Mucosa of stomach (tissue), 1 donor: Measurements from ENCODE around the gene ITGA6.

Source experiments
- H3K27me3 ChIP-seq: one replicate; pipeline ENCODE4 v1.7.0; 2013; ENCODE audit warnings: mild to moderate bottlenecking, low read length; ENCODE audit not compliant: control insufficient read depth, insufficient read depth
- H3K36me3 ChIP-seq: one replicate; pipeline ENCODE4 v1.7.0; 2013; ENCODE audit warnings: low read length; ENCODE audit not compliant: control insufficient read depth, insufficient read depth
- H3K4me1 ChIP-seq: one replicate; pipeline ENCODE4 v1.7.0; 2013; ENCODE audit warnings: mild to moderate bottlenecking, low read length; ENCODE audit not compliant: control insufficient read depth, insufficient read depth
- H3K4me3 ChIP-seq: one replicate; pipeline ENCODE4 v1.7.0; 2013; ENCODE audit warnings: low read length
- H3K9ac ChIP-seq: one replicate; pipeline ENCODE4 v1.7.0; 2013; ENCODE audit warnings: mild to moderate bottlenecking, low read length, moderate library complexity
- H3K9me3 ChIP-seq: one replicate; pipeline ENCODE4 v1.7.0; 2013; ENCODE audit warnings: mild to moderate bottlenecking, low read length, moderate library complexity; ENCODE audit not compliant: control insufficient read depth
- donor health status: Pancreatic carcinoma.

The ITGA6 gene

GRCh38 chr2:172481507-172482262 lies 54.3 kb downstream of the ITGA6 start:
- H3K4me3 ChIP-seq: no peak overlapping the region
- H3K4me1 ChIP-seq: no peaks in the 10 kb centered on the region
- no peak overlapping the region for H3K9ac ChIP-seq
- H3K9me3 ChIP-seq: no peaks in the 10 kb centered on the region
- H3K27me3 ChIP-seq: no peaks in the 10 kb centered on the region
- no peaks in the 10 kb centered on the region for H3K36me3 ChIP-seq

GRCh38 chr2:172484253-172484652 lies 56.9 kb downstream of the ITGA6 start:
- Histone ChIP-seq H3K27me3 (no peaks in the 10 kb centered on the region), H3K9me3 (no peaks in the 10 kb centered on the region), H3K36me3 (no peaks in the 10 kb centered on the region), H3K4me1 (no peaks in the 10 kb centered on the region), H3K9ac (no peak overlapping the region), H3K4me3 (no peak overlapping the region)

GRCh38 chr2:172484706-172485105 lies 57.3 kb downstream of the ITGA6 start:
- H3K4me3 ChIP-seq: no peak overlapping the region
- no peaks in the 10 kb centered on the region for H3K4me1 ChIP-seq
- no peaks in the 10 kb centered on the region for H3K9me3 ChIP-seq
- H3K9ac ChIP-seq: no peak overlapping the region
- H3K36me3 ChIP-seq: no peaks in the 10 kb centered on the region
- no peaks in the 10 kb centered on the region for H3K27me3 ChIP-seq

GRCh38 chr2:172488556-172488955 lies 61.2 kb downstream of the ITGA6 start:
- Histone ChIP-seq H3K4me3 (no peak overlapping the region), H3K9me3 (no peaks in the 10 kb centered on the region), H3K27me3 (no peaks in the 10 kb centered on the region), H3K4me1 (no peaks in the 10 kb centered on the region), H3K36me3 (no peaks in the 10 kb centered on the region), H3K9ac (no peak overlapping the region)

GRCh38 chr2:172489681-172490080 lies 62.3 kb downstream of the ITGA6 start:
- no peak overlapping the region for H3K9ac ChIP-seq
- no peaks in the 10 kb centered on the region for H3K9me3 ChIP-seq
- H3K27me3 ChIP-seq: no peaks in the 10 kb centered on the region
- no peaks in the 10 kb centered on the region for H3K4me1 ChIP-seq
- no peak overlapping the region for H3K4me3 ChIP-seq
- H3K36me3 ChIP-seq: no peaks in the 10 kb centered on the region

- Histone ChIP-seq H3K27me3 (no peaks in the 10 kb centered on the region), H3K36me3 (no peaks in the 10 kb centered on the region), H3K4me1 (no peaks in the 10 kb centered on the region)
These were observed 68.8 kb downstream of the ITGA6 start for GRCh38 chr2:172496160-172496608.

GRCh38 chr2:172507199-172507598 lies 79.8 kb downstream of the ITGA6 start:
- no peak overlapping the region for H3K4me3 ChIP-seq
- H3K9ac ChIP-seq: no peak overlapping the region
- no peaks in the 10 kb centered on the region for H3K27me3 ChIP-seq
- H3K36me3 ChIP-seq: no peaks in the 10 kb centered on the region
- no peaks in the 10 kb centered on the region for H3K4me1 ChIP-seq
- peaks cover under 1% of the 10 kb centered on the region for H3K9me3 ChIP-seq

More at GRCh38 chr2:172496160-172496608, 68.8 kb downstream of the ITGA6 start:
- Histone ChIP-seq H3K9me3 (no peaks in the 10 kb centered on the region), H3K4me3 (no peak overlapping the region), H3K9ac (no peak overlapping the region)

GRCh38 chr2:172510088-172510487 lies 82.7 kb downstream of the ITGA6 start:
- no peaks in the 10 kb centered on the region for H3K4me1 ChIP-seq
- H3K9me3 ChIP-seq: peaks cover 13% of the 10 kb centered on the region
- no peak overlapping the region for H3K9ac ChIP-seq
- H3K36me3 ChIP-seq: no peaks in the 10 kb centered on the region
- no peaks in the 10 kb centered on the region for H3K27me3 ChIP-seq
- H3K4me3 ChIP-seq: no peak overlapping the region

GRCh38 chr2:172510548-172510947 lies 83.2 kb downstream of the ITGA6 start:
- no peaks in the 10 kb centered on the region for H3K27me3 ChIP-seq
- no peak overlapping the region for H3K9ac ChIP-seq
- H3K9me3 ChIP-seq: peaks cover 13% of the 10 kb centered on the region
- no peaks in the 10 kb centered on the region for H3K4me1 ChIP-seq
- H3K4me3 ChIP-seq: no peak overlapping the region
- H3K36me3 ChIP-seq: no peaks in the 10 kb centered on the region

- Histone ChIP-seq H3K9ac (no peak overlapping the region), H3K36me3 (no peaks in the 10 kb centered on the region), H3K27me3 (no peaks in the 10 kb centered on the region), H3K4me3 (no peak overlapping the region), H3K9me3 (peaks cover 13% of the 10 kb centered on the region), H3K4me1 (no peaks in the 10 kb centered on the region)
These were observed 85.6 kb downstream of the ITGA6 start for GRCh38 chr2:172512810-172513523.

- Histone ChIP-seq H3K9me3 (peaks cover 13% of the 10 kb centered on the region), H3K4me1 (no peaks in the 10 kb centered on the region), H3K27me3 (no peaks in the 10 kb centered on the region), H3K36me3 (no peaks in the 10 kb centered on the region), H3K4me3 (no peak overlapping the region), H3K9ac (no peak overlapping the region)
These were observed 86.1 kb downstream of the ITGA6 start for GRCh38 chr2:172513524-172513900.

GRCh38 chr2:172513935-172514586 lies 86.7 kb downstream of the ITGA6 start:
- no peaks in the 10 kb centered on the region for H3K4me1 ChIP-seq
- H3K9me3 ChIP-seq: peaks cover 13% of the 10 kb centered on the region
- H3K9ac ChIP-seq: no peak overlapping the region
- H3K4me3 ChIP-seq: no peak overlapping the region
- no peaks in the 10 kb centered on the region for H3K27me3 ChIP-seq
- H3K36me3 ChIP-seq: no peaks in the 10 kb centered on the region
